NCI-H1930 (cell line): ENCODE data around the gene CDCA3.
"Not testable (repeated sequence)": the region's sequence is repeated elsewhere in the genome, so short reads cannot be mapped to it uniquely, and the experiment has no call there.

ENCODE experiments used
- DNase-seq, 2 experiments: peaks; one replicate each; lab custom pipeline; 2025; lab: John Stamatoyannopoulos, UW

The CDCA3 gene

DNA sequence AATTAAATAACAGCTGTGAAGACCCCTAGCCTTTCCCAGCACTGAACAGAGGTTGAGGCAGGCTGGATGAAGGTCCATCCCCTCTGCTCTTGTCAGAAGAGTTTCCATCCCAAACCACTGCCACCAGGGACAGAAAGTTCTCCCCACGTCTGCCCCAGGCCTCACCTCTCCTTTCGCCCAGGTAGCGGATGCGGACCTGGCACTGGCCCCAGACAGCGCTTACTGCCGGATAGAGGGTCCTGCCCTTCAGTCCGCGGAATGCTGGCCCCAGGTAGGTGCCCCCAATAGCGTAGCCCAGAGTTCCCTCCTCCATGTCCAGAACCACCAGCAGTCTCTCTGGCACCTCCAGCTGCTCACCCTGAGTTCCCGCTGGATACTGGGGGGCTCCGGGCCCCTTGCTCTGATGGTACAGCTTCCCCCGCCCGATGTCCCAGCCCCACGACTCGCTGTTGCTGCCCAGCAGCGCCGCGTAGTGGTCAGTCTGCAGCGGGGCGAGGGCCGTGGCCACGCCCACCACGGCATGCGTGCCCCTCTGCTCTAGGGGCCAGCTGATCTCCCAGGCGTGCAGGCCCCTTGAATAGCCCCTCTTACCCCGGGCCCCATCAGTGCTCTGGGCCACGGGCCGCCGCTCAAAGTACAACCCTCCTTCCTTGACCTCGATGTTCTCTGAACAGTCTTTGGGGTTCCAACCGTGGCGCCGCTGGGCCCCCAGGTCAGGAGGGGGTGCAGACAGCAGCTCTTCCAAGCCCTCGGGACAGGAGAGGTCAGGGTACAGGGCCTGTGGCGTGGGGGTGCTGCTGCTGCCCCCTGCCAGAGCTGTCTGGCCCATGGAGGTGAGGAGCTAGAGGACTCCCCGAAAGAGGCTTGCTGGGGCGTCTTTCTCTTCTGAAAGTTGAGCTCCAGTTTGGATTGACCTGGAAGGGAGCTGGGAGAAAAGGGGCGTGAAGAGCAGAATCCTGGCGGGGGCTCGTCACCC lies 21.3 kb upstream of the CDCA3 start:
- peak; percentile 72 to 85 for DNase-seq

DNA sequence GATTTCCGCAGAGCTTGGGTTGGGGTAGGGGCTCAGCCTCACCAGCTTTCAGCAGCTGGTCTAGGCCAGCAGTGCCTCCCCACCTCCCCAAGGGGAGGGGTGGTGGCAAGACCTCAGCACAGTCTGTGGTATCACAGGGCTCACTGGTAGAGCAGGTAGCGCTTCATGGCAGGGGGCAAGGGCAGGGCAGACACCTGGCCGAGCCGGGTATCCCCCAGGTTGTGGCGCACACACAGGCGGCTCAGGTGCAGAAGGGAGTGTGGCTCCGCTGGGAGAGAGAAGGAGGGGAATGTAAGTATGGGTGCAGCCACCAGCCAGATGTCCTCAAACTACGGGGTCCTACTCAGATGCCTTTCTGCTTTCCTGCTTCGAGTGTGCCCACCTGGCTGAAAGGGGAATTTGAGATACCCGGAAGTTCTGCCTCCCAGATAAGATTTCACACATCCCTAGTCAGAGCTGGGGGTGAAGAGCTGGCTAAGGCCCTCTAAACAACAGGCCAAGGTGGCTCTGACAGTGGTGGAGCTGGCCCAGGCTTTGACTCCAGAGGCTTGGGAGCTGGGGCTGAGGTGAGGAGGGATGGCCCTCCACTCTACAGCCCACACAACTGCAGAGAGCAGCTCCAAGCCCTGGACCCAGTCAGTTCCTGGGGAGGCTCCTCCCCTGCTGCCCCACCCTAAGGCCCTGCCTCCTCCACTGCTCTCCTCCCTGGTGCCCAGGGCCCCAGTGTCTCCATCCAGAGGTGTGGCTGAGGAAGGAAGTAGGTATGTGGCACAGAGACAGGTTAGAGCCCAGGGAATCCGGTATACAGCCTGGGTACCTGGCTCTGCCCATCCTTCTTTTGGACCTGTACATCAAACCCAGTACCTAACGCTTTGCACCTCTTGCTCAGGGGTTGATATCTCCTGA lies 20.2 kb upstream of the CDCA3 start:
- DNase-seq: no peak

DNA sequence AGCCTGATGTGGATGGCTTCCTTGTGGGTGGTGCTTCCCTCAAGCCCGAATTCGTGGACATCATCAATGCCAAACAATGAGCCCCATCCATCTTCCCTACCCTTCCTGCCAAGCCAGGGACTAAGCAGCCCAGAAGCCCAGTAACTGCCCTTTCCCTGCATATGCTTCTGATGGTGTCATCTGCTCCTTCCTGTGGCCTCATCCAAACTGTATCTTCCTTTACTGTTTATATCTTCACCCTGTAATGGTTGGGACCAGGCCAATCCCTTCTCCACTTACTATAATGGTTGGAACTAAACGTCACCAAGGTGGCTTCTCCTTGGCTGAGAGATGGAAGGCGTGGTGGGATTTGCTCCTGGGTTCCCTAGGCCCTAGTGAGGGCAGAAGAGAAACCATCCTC lies 19.2 kb upstream of the CDCA3 start:
- not testable (repeated sequence) for DNase-seq

DNA sequence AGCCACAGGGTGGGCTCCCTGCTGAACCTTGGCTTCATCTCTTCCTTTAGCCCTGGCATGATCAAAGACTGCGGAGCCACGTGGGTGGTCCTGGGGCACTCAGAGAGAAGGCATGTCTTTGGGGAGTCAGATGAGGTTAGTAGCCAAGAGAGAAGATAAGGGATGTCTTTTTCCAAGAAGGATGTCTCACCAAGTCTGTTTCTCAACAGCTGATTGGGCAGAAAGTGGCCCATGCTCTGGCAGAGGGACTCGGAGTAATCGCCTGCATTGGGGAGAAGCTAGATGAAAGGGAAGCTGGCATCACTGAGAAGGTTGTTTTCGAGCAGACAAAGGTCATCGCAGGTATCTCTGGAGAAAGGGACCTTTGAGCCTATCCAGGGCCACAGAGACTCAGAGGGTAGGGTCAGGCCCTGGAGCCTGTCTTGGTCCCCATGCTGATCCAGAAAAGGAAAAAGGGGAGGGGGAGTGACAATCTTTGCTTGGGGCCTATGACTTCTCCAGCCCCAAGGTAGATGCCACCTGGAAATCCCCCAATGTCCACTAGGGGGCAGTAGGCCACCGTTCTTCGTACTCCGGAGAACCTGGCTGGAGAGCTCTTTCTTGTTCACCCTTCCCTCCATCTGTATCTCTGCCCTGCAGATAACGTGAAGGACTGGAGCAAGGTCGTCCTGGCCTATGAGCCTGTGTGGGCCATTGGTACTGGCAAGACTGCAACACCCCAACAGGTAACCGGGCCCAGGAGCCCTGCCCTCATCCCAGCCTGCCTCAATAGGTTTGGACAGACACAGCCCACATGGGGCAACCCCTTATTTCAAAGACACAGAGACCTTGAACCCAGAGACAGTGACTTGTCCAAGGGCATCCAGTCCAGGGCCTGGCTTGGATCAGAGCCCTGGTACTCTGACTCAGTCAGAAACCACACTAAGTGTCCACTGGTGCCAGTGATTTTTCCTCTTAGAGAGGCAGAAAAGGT lies 18.2 kb upstream of the CDCA3 start:
- peak; percentile 74 to 87 for DNase-seq

DNA sequence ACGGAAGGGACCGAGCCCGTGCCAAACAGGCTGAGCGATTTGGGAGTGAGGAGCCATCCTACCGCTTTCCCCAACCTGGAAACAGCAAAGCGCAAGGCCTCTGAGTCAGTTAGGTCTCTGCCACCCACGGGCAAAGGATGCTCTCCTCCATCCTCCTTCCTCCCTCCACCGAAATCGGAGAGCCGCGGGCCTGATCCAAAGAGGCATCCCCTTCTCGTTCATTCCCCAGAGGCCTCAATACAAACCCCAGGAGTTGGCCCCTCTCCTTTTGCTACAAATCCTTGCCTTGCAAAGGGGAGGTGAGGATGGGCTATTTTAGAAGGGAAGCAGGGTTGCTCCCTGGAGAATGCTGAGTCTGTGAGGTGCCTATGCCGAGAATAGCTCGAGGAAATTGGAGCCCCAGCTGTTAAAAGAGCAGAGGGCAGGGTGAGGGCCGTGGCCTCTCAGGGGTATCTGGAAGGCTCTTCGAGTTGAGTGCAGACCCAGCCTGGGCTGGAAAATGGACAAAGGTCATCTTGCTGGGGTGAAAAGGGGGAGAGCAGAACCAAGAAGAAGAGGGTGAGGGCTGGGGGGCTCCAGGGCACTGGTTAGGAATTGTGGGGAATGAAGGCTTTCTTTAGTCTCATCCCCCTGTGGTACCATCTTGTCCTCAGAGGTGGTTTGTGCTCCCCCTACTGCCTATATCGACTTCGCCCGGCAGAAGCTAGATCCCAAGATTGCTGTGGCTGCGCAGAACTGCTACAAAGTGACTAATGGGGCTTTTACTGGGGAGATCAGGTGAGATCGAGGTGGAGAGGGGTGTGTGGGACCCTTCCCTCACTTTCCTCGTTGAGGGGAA lies 17.3 kb upstream of the CDCA3 start:
- no peak for DNase-seq

DNA sequence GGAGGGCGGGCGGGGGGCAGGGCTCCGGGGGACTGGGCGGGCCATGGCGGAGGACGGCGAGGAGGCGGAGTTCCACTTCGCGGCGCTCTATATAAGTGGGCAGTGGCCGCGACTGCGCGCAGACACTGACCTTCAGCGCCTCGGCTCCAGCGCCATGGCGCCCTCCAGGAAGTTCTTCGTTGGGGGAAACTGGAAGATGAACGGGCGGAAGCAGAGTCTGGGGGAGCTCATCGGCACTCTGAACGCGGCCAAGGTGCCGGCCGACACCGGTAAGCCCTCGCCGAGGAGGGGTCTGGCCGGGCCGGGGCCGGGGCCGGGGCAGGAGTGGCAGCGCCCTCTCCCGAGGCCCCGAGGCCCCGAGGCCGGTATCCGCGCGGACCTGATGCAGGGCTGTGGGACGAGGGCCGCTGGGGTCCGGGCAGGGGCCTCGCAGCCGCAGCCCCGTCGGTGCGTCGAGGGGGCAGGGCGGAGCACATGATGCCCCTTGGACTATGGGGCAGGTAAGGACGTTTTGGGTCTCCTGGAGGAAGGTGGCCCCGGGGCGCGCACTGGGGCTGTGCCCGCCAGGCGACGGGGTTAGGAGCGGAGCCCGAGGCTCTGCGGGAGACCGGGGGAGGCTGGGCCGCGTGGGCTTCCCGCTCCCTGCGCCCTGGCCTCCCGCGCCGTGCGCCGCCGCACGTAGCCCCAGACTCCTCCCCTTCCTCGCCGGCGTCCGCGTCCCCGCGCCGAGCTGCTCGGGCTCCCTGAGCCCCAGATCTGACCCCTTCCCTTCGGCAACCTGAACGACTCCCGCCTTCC lies 16.5 kb upstream of the CDCA3 start, which contains the start of gene TPI1:
Gene TPI1 (plus strand): TSS at position 119 of the 798 bp plus-strand sequence. CDS start 36 bp downstream, at position 155.
- DNase-seq: peak; percentile 69 to 79

DNA sequence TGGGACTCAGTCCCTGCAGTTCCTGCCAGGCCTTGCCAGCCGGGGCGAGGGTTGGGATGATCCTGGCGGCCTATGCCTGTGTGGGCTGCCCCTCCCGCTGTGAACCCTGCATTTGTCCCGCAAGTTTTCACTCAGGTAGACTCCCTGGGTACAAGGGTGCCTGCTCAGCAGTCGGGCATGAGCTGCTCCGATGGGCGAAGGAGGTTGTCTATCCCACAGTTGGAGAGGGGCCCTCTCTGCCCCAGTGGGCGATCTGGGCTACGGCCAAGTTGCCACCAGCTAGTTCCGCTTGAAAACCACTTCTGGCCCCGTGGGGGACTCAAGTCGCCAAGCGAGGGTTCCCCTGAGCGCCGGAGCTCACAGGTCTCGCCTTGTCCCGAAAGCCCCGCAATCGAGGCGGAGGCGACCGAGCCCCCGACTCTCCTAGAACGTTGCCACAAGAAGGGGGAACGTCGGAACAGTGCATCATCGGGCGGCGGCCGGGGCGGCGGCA lies 15.9 kb upstream of the CDCA3 start:
- DNase-seq: no peak

DNA sequence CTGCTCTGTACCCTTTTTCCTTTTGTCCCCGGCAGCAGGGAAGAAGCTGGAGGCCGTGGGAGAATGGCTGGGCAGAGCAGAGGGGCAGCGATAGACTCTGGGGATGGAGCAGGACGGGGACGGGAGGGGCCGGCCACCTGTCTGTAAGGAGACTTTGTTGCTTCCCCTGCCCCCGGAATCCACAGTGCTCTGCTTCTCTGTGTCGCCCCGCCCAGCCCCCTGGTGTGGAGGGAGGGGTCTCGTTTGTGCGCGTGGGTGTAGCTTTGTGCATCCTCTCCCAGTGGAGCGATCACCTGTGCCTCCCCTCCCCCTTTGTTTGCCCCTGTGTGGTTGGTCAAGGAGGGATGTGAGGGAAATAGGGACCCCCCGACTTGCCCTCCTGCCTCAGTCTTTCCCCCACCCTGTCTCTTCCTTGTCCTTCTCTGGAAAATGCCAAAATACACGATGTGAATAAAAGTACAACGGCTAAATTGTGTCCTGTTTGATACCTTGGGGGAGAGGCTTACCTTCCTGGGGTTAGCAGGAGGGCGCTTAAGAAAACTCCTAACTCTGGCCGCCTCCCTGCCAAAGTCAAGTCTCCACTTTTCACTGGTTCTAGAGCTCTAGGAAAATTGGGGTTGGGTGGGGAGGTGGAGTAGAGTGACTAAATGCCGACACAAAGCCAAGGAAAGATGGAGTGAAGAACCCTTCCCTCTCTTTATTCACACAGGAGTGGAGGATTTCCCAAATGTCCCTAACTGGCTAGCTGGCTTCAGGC lies 15.3 kb upstream of the CDCA3 start:
- no peak for DNase-seq

DNA sequence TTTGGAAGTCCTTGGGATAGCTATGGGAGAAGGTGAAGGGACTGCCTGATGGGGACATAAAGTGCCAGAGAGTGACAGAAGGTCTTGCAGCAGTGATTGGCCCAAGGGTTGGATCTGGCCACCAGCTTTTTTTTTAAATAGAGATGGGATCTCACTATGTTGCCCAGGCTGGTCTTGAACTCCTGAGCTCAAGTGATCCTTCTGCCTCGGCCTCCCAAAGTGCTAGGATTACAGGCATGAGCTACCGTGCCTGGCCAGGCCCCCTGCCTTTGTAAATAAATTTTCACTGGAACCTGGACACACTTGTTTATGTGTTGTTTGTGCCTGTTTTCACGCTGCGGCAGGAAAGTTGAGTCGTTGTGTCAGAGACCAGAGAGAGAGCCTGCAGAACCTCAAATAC lies 14.2 kb upstream of the CDCA3 start:
- not testable (repeated sequence) for DNase-seq

DNA sequence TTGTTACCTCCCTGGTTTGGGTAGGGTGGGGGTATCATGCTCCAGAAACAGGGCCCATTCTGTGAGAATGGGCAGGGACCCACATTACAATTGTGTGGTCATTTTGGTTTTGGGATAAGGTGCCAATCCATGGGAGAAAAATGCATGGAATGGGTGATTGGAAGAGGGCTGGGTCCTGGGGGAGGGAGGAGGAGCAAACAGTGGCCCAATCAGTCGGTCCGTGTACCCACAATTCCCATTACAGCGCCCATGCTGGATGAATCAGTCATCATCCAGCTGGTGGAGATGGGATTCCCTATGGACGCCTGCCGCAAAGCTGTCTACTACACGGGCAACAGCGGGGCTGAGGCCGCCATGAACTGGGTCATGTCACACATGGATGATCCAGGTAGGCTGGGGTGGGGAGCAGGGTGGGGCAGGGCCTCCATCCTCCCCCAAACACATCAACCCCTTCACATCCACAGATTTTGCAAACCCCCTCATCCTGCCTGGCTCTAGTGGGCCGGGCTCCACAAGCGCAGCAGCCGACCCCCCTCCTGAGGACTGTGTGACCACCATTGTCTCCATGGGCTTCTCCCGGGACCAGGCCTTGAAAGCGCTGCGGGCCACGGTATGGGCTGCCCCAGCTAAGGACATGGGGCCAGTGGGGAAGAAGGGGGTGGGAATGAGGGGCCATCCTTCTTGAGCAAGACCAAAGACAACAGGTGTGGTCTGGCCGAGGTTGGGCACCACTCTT lies 12.7 kb upstream of the CDCA3 start:
- no peak for DNase-seq

DNA sequence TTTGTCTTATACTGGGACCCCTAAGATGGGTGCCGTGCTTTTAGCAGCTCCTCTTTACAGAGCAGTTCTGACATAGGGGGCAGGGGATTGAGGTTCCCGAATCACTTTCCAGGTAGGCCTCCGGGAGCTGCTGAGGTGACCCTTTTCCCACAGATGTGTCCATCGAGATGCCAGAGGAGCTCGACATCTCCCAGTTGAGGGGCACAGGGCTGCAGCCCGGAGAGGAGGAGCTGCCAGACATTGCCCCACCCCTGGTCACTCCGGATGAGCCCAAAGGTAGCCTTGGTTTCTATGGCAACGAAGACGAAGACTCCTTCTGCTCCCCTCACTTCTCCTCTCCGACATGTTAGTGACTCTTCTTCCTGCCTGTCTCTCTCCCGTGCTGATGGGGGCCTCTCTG lies 11.9 kb upstream of the CDCA3 start:
- no peak for DNase-seq

DNA sequence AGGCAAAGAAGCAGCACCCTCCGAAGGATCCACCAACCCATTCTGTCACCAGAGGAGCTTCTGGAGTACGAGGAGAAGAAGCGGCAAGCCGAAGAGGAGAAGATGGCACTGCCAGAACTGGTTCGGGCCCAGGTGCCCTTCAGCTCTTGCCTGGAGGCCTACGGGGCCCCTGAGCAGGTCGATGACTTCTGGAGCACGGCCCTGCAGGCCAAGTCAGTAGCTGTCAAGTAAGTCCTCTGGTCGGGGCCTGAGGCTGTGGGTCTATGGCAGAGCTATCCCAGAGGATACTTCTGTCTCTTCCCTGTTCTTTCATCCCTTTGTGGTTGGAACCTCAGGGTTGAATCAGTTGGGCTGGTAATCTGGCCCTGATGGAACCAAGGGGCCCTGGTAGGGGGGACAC lies 10.3 kb upstream of the CDCA3 start:
- DNase-seq: no peak

DNA sequence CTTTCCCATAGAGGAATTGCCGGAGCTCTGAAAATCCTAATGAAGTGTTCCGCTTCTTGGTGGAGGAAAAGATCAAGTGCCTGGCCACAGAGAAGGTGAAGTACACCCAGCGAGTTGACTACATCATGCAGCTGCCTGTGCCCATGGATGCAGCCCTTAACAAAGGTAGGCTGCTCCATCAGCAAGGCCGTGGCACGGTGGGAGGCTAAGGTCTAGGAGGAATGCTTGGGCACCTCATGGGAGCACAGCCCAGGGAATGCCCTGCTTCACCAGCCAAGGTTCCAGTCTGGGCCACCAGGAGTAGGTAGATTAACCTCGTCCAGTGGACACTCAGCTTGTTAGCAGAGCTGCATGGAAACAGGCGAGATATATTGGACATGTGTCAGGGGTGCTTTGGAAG lies 9.9 kb upstream of the CDCA3 start:
- no peak for DNase-seq

DNA sequence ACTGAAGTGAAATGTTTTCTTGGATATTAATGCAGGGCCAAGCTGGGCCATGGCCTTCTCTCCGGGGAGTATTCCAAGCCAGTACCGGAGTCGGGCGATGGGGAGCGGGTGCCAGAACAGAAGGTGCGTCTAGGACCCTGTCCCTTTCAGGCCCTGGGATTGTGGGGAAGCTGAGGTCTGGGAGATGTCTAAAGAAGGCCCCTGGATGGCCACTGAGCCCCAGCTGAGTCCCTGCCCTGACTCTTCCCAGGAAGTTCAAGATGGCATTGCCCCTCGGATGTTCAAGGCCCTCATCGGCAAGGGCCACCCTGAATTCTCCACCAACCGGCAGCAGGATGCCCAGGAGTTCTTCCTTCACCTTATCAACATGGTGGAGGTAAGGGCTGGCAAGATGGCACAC lies 9.0 kb upstream of the CDCA3 start:
- DNase-seq: no peak

DNA sequence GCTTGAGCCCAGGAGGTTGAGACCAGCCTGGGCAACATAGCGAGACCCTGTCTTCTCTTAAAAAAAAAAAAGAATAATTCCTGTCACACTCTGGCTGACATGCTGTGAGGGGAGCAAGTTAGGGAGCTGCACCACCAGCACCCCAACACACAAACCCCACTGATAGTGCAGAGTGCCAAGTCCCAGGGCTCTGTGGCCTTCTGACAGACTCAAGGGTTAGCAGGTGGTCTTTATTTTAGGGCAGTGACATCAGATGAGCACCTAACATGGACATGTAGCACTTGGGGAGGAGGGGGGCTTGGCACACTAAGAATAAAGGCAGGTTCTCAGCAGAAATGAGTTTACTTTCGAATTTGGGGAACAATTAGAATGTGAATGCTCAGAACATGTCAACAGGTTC lies 7.7 kb upstream of the CDCA3 start:
- DNase-seq: no peak

DNA sequence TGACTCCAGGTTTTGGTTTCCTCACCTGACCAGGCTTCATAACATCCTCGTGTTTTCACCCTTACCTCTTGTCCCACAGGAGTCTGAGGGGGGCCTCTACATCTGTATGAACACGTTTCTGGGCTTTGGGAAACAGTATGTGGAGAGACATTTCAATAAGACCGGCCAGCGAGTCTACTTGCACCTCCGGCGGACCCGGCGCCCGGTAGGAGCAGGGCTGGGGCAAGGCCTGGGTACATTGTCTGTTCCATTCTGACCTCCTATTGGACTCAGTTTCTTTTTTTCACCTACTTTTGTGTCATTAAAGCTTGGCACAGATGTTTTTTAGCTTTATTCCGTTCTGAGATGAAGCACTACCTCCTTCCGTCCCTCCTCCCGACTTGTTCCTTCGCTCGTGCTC lies 4.2 kb upstream of the CDCA3 start:
- DNase-seq: no peak

DNA sequence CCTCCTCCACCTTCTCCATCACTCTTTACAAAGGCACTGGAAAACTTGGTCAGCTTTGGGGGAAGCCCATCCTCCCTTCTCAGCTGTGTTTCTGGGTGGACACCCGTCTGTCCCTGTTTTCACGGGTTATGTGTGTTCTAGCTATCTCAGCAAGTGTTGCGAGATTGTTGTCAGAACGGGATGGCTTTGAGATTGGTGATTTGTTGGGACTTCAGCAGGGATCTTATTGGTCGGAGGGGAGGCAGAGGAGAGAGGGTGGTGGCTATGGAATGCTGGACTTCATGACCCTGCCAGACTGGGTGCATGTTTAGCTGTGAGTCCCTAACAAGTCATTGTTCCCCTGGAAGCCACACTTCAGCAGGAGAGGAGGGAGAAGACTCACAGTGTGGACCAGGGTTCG lies 3.0 kb upstream of the CDCA3 start:
- no peak for DNase-seq

DNA sequence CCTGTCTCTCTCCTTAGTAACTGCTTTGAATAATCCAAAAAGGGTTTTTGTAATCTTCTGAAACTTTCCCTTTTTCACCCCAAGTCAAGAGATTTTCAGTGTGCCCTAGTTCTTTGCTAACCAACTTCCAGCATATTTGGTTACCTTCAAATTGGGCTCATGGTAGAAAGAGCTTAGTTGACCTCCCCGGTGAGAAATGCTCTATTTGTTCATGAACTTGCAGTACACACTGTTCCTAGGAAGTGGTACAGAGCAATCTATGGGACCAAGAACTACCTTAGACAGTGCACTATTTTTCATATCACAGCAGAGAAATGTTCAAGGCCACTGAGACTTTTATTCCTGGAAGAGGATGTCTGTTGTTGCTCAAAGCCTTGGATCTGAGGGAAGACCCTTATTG lies 2.5 kb upstream of the CDCA3 start:
- DNase-seq: no peak
